Smooth muscle cell (in vitro differentiated cells): ENCODE data around the gene MSMO1. TPM values are rescaled to one million over a fixed set of nuclear protein-coding genes. Genes with fewer than 3 reads are reported as not detected.

Experiments
- DNase-seq: peaks from one replicate; lab custom pipeline; 2025; ENCODE audit not compliant: unreplicated experiment; lab: John Stamatoyannopoulos, UW
- H2AFZ ChIP-seq: fragments of 200-600 bp; sonication (generic); 2 replicates; pipeline ENCODE4 v1.6.0; 2016; ENCODE audit warnings: antibody characterized with exemption, low read depth, mild to moderate bottlenecking
- H3F3A ChIP-seq: fragments of 200-600 bp; sonication (generic); 2 replicates; pipeline ENCODE4 v1.6.0; 2017; ENCODE audit warnings: antibody characterized with exemption, low read depth
- H3K27ac ChIP-seq: fragments of 200-600 bp; sonication (generic); 2 replicates; pipeline ENCODE4 v1.5.1; 2016; ENCODE audit warnings: low read depth, mild to moderate bottlenecking
- H3K27me3 ChIP-seq: fragments of 200-600 bp; sonication (generic); 2 replicates; pipeline ENCODE4 v1.6.1; 2016; ENCODE audit warnings: low read depth, mild to moderate bottlenecking
- H3K36me3 ChIP-seq: fragments of 200-600 bp; sonication (generic); 2 replicates; pipeline ENCODE4 v1.5.1; 2016; ENCODE audit warnings: low read depth
- H3K4me1 ChIP-seq: fragments of 200-600 bp; sonication (generic); 2 replicates; pipeline ENCODE4 v1.5.1; 2016; ENCODE audit warnings: low read depth
- H3K4me2 ChIP-seq: fragments of 200-600 bp; sonication (generic); 2 replicates; pipeline ENCODE4 v1.6.0; 2016; ENCODE audit warnings: mild to moderate bottlenecking
- H3K4me3 ChIP-seq: fragments of 200-600 bp; sonication (generic); 2 replicates; pipeline ENCODE4 v1.5.1; 2016; ENCODE audit warnings: mild to moderate bottlenecking
- H3K79me2 ChIP-seq: fragments of 200-600 bp; sonication (generic); 2 replicates; pipeline ENCODE4 v1.6.0; 2016; ENCODE audit warnings: low read depth, mild to moderate bottlenecking
- H3K9ac ChIP-seq: fragments of 200-600 bp; sonication (generic); 2 replicates; pipeline ENCODE4 v1.6.0; 2016; ENCODE audit warnings: low read depth
- H3K9me3 ChIP-seq: fragments of 200-600 bp; sonication (generic); replicated peaks from 2 replicates; pipeline ENCODE4 v1.5.1; 2016; ENCODE audit warnings: low read depth
- H4K20me1 ChIP-seq: fragments of 200-600 bp; sonication (generic); 2 replicates; pipeline ENCODE4 v1.6.0; 2016; ENCODE audit warnings: low read depth
- WGBS: methylation state at CpG from one replicate; pipeline ENCODE4 v1.1.7; 2016; ENCODE audit warnings: low lambda C conversion rate; 5-methylcytosine and 5-hydroxymethylcytosine counted together
- polyA plus RNA-seq: library from polyadenylated mRNA; unstranded; fragments of >200 nt; fragmentation: Nextera tagmentation; extraction: Ambion mirVana; gene quantifications from 2 replicates; pipeline ENCODE4 v1.2.1, GENCODE V29; 2016
- total RNA-seq: library from RNA; depleted of rRNA; stranded (reverse); fragments of >200 nt; gene quantifications from 2 replicates; pipeline ENCODE4 v1.2.3, GENCODE V29; 2014
- TF ChIP-seq, protein P1 (sequence below): fragments of 200-600 bp; sonication (generic); IDR thresholded peaks from 2 replicates; pipeline ENCODE4 v1.5.1; 2017; ENCODE audit warnings: borderline replicate concordance, mild to moderate bottlenecking, antibody characterized with exemption; ENCODE audit not compliant: insufficient read depth, poor library complexity, severe bottlenecking

Gene MSMO1
- total and polyA plus RNA-seq, 2 experiments from 2014 or later, result 214 to 218 TPM

DNA sequence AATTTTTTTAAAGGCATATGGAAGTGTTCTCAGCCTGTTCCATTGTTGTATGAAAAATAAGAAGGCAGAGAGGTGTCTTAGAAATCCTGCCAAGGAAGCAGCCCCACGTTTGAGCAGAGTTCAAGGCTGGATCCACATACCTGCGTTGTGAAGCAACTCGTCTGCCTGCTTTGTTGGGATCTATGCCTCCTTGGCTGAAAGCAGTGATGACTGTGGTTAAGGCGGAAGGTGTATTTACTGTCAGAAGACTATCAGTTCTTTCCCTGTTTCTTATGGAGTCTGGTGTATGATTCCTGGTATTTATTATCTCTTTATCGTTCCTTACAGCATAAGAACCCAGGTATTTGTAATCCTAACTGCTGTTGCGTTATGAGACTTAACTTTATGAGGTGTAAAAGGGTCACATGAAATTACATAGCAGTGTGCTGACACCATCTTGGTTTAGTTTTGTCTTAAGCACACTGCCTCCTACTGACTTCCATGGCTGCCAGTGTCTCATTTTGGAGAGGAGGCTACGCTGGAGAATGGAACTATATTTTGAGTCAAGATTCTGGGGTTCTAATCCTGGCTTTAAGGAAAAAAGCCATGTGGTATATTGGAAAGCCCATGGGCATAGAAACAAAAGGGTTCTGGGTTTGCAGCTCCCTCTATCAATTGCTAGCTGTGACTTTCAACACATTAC, 3.1 kb upstream of the MSMO1 start:
- TF ChIP-seq, protein P1, sequence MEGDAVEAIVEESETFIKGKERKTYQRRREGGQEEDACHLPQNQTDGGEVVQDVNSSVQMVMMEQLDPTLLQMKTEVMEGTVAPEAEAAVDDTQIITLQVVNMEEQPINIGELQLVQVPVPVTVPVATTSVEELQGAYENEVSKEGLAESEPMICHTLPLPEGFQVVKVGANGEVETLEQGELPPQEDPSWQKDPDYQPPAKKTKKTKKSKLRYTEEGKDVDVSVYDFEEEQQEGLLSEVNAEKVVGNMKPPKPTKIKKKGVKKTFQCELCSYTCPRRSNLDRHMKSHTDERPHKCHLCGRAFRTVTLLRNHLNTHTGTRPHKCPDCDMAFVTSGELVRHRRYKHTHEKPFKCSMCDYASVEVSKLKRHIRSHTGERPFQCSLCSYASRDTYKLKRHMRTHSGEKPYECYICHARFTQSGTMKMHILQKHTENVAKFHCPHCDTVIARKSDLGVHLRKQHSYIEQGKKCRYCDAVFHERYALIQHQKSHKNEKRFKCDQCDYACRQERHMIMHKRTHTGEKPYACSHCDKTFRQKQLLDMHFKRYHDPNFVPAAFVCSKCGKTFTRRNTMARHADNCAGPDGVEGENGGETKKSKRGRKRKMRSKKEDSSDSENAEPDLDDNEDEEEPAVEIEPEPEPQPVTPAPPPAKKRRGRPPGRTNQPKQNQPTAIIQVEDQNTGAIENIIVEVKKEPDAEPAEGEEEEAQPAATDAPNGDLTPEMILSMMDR, result no peak
- peaks cover 8% of the 10 kb centered on the region for H3K4me1 ChIP-seq
- no peak overlapping the region for H3K4me3 ChIP-seq
- peaks cover 4% of the 10 kb centered on the region for H3F3A ChIP-seq
- WGBS, result 82% methylated on average over 7 of the region's 7 CpGs
- no peak overlapping the region for H3K4me2 ChIP-seq
- DNase-seq, result no peak
- H3K9me3 ChIP-seq, result no peaks in the 10 kb centered on the region
- H3K27me3 ChIP-seq, result no peaks in the 10 kb centered on the region
- no peaks in the 10 kb centered on the region for H3K36me3 ChIP-seq
- H3K79me2 ChIP-seq, result peaks cover 18% of the 10 kb centered on the region
- no peak overlapping the region for H2AFZ ChIP-seq
- H4K20me1 ChIP-seq, result peaks cover 11% of the 10 kb centered on the region
- no peak overlapping the region for H3K9ac ChIP-seq
- peak overlapping the region; percentile 24 for H3K27ac ChIP-seq

DNA sequence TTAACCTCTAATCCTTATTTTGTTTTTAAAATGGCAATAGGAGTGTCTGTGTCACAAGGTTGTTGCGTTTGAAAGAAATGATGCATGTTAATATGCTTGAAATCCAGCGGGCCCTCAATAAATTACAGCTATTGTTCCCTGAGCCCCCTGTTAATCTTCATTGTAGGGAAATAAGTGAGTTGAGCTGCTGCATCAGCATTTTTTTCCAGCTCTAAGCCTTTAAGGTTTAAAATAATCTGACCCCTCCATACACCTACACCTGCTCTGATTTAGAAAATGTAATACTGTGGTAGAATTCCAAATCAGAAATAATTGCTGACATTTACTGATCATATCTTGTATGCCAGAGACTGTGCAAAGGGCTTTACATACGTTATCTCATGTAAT, 2.6 kb upstream of the MSMO1 start:
- Histone ChIP-seq H3K4me3 (no peak overlapping the region), H3K9ac (no peak overlapping the region), H3K27me3 (no peaks in the 10 kb centered on the region), H3K4me1 (peaks cover 12% of the 10 kb centered on the region), H3K9me3 (no peaks in the 10 kb centered on the region), H3K36me3 (no peaks in the 10 kb centered on the region), H3K79me2 (peaks cover 24% of the 10 kb centered on the region), H2AFZ (no peak overlapping the region), H3K27ac (peak overlapping the region; percentile 99), H3K4me2 (no peak overlapping the region), H3F3A (peaks cover 4% of the 10 kb centered on the region), H4K20me1 (peaks cover 16% of the 10 kb centered on the region)
- TF ChIP-seq, protein P1, result no peak
- no peak for DNase-seq
- WGBS, result 97% methylated on average over 3 of the region's 3 CpGs

DNA sequence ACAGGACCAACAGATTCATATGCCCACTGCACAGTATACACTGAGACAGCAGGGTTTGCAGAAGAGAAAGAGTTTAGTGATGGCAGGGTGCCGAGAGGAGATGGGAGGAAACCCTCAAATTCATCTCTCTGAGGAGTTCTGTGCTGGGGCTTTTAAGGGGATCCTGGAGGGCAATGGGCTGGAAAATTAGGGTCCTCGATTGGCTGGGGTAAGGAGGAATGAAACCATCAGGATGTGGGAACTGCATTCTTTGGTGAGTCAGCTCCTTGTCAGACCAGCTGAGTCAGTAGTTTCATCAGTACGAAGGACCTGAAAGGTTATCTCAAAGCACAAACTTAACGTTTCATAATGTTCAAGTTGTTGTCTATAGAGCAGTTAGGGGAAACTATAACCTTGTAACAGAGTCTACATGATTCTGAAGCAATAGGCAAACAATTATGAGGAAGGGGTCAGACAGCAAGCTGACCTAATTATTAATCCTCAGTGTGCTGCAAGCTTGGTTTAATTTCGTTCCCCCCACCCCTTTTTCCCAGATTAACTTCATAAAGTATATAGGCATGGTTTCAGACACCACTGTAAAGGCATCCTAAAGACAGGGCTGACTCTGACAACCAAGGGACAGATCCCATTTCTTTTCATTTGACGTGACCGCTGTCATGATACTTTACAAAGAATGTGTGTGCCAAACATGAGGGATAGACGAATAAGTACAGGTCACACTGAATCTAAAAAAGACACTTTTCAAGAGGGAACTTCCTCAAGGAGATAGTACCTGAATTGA, 1.5 kb upstream of the MSMO1 start:
- no peaks in the 10 kb centered on the region for H3K36me3 ChIP-seq
- peak overlapping the region; percentile 85 for H3K4me3 ChIP-seq
- H4K20me1 ChIP-seq, result peaks cover 26% of the 10 kb centered on the region
- H3K27ac ChIP-seq, result peak overlapping the region; percentile 99
- H3K9ac ChIP-seq, result peak overlapping the region; percentile 96
- no peak for DNase-seq
- 33% methylated on average over 8 of the region's 8 CpGs for WGBS
- H3K4me1 ChIP-seq, result peaks cover 17% of the 10 kb centered on the region
- peak overlapping the region; percentile 91 for H3K4me2 ChIP-seq
- peak overlapping the region; percentile 0 for H2AFZ ChIP-seq
- H3K27me3 ChIP-seq, result no peaks in the 10 kb centered on the region
- H3K9me3 ChIP-seq, result no peaks in the 10 kb centered on the region
- H3K79me2 ChIP-seq, result peaks cover 34% of the 10 kb centered on the region
- TF ChIP-seq, protein P1, result no peak
- H3F3A ChIP-seq, result peaks cover 4% of the 10 kb centered on the region

DNA sequence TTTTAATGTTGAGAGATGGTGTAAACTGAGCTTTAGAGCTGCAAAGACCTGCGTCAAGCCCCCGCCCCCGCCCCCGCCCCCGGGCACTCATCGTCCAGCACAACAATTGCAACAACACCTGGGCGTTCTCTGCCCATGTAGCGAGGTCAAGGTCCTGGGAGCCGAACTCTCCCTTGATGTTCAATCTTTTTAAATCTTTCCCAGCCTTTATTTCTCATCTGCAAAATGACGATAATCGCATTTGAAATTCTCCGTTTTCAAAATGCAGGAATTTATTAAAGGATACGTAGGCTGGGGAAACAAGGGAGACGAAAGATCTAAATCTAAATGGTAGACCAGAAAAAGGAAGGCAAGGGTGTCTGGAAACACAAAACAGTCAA, 648 bp upstream of the MSMO1 start:
- Histone ChIP-seq H3K79me2 (peaks cover 43% of the 10 kb centered on the region), H3K36me3 (no peaks in the 10 kb centered on the region), H3K27ac (peak overlapping the region; percentile 99), H3K9me3 (no peaks in the 10 kb centered on the region), H3K4me2 (peak overlapping the region; percentile 91), H3K4me3 (peak overlapping the region; percentile 85), H3K9ac (peak overlapping the region; percentile 96), H4K20me1 (peaks cover 35% of the 10 kb centered on the region), H3F3A (peaks cover 4% of the 10 kb centered on the region), H3K4me1 (peaks cover 24% of the 10 kb centered on the region), H2AFZ (peak overlapping the region; percentile 88), H3K27me3 (no peaks in the 10 kb centered on the region)
- TF ChIP-seq, protein P1, result no peak
- 1% methylated on average over 14 of the region's 14 CpGs for WGBS
- DNase-seq, result no peak
